Activated T-cell treated with anti-CD3 and anti-CD28 coated beads for 1 hour (primary cell): ENCODE measurements around the gene HBM.
"Not testable (repeated sequence)": the region's sequence is repeated elsewhere in the genome, so short reads cannot be mapped to it uniquely, and the experiment has no call there.

Source experiments
- DNase-seq: peaks from one replicate; pipeline ENCODE4 v3.0.0-alpha.2; 2020; ENCODE audit warnings: low read depth

The HBM gene

GRCh38 chr16:165539-166374 lies at the start of gene HBM:
Gene HBM (plus strand): TSS chr16:165978. CDS start chr16:165998, 20 bp downstream.
- DNase-seq, result no peak

- DNase-seq, result no peak
Observed at GRCh38 chr16:116015-116414, 49.8 kb upstream of the HBM start.

- DNase-seq, result peak; percentile 56
Observed at GRCh38 chr16:117379-118365, 48.1 kb upstream of the HBM start.

GRCh38 chr16:118857-119256 lies 46.9 kb upstream of the HBM start:
- no peak for DNase-seq

GRCh38 chr16:119295-119694 lies 46.5 kb upstream of the HBM start:
- DNase-seq, result no peak

DNA sequence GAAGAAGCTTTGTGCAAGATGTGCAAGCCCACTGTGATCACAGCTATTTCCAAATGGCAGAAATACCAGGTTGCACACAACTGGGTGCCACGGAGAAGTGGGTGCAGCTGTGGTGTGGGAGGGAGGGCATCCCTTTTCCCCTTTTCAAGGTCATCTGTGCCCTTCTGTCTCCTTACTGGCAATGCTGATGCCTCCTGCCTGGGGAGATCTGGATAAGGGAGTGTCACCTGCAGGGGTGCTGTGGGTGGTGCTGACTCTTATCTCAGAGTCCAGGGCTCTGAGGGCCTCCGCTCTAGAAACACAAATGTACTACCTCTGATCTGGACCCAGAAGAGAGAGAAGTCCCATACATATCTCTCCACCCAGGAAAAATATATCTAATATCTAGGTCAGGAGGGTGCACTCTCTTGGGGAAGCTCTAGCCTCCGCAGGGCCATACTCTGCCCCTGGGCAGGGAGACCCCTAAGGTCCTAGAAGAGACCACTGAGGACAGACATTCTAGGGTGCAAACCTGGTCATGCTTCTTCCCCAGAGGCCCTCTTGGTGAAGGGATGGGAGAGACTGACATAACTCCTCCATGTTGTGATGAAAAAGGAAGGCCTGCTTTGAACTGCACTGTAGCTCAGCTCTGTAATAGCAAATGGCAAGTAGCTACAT lies 45.8 kb upstream of the HBM start:
- no peak for DNase-seq

GRCh38 chr16:120756-121155 lies 45.0 kb upstream of the HBM start:
- DNase-seq, result no peak

- DNase-seq, result no peak
Observed at GRCh38 chr16:122361-122760, 43.4 kb upstream of the HBM start.

DNA sequence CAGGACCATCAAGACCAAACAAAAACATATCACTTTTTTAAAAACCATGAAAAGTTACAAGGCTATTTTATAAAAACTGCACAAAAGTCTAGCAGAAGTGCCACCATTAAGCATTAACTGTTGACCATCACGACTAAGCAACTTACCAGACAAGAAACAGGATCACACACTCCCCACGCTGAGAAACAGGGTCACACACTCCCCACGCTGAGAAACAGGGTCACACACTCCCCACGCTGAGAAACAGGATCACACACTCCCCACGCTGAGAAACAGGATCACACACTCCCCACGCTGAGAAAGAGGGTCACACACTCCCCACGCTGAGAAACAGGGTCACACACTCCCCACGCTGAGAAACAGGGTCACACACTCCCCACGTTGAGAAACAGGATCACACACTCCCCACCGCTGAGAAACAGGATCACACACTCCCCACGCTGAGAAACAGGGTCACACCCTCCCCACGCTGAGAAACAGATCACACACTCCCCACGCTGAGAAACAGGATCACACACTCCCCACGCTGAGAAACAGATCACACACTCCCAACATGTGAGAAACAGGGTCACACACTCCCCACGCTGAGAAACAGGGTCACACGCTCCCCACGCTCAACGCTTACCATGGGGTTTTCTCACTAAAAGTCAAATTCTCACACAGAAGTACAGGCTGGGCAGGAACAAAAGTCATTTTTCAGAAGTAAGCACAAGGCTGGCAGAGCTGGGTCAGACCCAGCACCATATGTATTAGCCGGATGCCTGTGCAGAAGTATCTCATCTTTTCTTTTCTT lies 42.0 kb upstream of the HBM start:
- DNase-seq, result not testable (repeated sequence)

DNA sequence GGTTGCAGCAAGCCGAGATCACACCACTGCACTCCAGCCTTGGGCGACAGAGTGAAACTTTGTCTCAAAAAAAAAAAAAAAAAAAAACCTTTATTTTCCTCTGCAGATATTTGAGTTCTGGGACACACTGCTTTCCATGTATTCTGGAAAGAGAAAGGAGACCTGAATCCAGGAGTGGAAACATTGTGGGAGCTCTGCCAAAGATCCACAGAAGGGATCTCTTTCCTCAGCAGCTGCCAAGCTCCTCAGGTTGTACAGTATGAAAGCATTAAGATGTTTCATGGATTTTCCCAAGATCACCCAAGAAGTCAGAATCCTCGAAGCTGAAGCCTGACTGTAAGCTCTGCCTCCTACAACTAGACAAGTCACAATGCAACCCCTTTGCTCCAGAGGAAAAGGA lies 40.8 kb upstream of the HBM start:
- no peak for DNase-seq

- no peak for DNase-seq
Observed at GRCh38 chr16:129075-129474, 36.7 kb upstream of the HBM start.

GRCh38 chr16:130533-131173 lies 35.1 kb upstream of the HBM start:
- DNase-seq, result no peak

DNA sequence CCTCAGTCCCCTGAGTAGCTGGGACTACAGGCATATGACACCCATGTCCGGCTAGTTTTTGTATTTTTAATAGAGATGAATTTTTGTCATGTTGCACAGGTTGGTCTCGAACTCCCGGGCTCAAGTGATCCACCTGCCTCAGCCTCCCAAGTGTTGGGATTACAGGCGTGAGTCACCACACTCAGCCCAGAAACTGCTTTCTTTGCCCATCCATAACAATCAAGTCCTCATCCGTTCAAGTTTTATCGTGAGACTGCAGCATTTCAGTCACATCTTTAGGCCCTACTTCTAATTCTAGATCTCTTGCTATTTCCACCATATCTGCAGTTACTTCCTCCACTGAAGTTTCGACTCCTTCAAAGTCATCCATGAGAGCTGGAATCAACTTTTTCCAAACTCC lies 33.7 kb upstream of the HBM start:
- DNase-seq, result no peak

DNA sequence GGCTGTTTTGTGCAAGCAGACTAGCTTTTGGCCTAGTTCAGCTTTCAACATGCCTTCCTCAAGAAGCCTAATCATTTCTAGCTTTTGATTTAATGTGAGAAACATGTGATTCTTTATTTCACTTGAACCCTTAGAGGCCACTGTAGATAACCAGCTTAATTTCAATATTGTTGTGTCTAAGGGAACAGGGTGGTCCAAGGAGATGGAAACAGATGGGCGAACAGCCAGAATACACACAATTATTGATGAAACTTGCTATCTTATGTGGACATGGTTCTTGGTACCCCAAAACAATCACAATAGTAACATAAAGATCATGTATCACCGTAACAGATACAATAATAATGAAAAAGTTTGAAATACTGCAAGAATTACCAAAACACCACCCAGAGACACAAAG lies 32.1 kb upstream of the HBM start:
- no peak for DNase-seq

- peak; percentile 18 for DNase-seq
Observed at GRCh38 chr16:138049-138417, 27.7 kb upstream of the HBM start.

DNA sequence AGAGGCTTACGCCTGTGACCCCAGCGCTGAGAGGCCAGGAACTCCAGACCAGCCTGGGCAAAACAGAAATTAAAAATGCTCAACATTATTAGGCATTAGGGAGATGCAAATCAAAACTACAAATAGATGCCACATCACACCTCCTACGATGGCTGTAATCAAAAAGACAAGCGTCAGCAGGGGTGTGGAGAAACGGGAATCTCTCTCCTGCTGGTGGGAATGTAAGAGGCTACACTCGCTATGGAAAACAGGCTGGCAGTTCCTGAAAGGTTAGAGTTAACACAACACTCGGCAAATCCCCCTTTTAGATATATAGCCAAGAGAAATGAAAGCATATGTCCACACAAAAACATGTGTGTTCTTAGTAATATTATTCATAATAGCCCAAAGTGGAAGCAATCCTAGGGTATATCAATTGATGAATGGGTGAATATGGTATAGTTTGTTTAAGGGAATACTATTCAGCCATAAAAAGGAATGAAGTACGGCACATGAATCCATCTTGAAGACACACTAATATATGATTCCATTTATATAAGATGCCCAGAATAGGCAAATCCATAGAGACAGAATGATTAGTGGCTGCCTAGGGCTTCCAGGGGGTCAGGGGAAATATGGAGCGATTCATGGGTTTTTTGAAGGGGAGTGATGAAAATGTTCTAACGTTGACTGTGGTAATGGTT lies 25.5 kb upstream of the HBM start:
- no peak for DNase-seq

GRCh38 chr16:142405-142967 lies 23.3 kb upstream of the HBM start:
- DNase-seq, result no peak

DNA sequence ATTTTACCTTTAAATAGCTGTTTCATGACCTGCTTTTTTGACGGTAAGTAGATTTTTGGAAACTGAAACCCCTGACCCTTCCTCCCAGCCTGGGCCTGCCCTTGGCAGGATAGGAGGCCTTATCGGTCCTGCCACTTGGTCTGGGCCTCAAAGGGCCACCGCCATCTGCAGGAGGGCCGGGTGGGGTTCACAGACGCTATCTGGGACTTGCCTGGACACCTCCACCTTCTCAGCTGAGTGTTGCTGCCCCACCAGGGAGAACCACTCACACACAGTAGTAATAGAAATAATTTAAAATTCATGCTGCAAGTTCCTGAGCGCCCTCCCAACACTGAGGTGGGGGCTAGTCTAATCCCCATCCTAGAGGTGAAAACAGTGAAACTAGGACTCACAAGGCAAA lies 22.7 kb upstream of the HBM start:
- no peak for DNase-seq

- no peak for DNase-seq
Observed at GRCh38 chr16:143456-143855, 22.3 kb upstream of the HBM start.

- no peak for DNase-seq
Observed at GRCh38 chr16:144797-145252, 21.0 kb upstream of the HBM start.
